Peyer's patch (tissue), 4 donors: ENCODE measurements around the gene BACE1.

ENCODE experiments used
- CTCF ChIP-seq, 6 experiments: fragments of 450-650 bp in 4 of 6; fragments of 200-600 bp in 2 of 6; sonication (generic) in 1 of 6; IDR thresholded peaks; one replicate each; pipeline ENCODE4 v1.5.1; 2017 to 2019; ENCODE audit warnings: antibody characterized with exemption in 6 of 6, mild to moderate bottlenecking in 3 of 6, moderate library complexity in 1 of 6
- POLR2A ChIP-seq, 2 donors: fragments of 450-650 bp; IDR thresholded peaks; one replicate each; pipeline ENCODE4 v1.5.1; 2017; ENCODE audit warnings: antibody characterized with exemption in 2 of 2, mild to moderate bottlenecking in 2 of 2, moderate library complexity in 2 of 2

DNA sequence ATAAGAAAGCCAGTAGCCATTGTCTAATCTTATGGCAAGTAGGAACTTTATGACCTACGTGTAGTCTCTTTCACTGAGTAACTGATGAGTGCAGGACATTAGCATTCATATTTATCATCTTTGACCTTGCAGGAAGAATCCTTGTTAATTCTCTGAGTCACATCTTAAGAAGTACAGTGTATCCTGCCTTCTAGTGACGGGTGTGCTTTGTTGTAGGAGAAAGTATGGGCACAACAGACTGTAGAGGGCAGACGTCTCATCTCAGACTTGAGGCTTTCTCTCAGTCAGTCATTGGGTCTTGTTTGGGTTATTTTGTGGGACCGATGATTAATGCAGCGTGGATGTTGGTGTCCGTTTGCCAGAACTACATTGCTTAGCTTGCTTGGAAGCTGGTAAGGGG, 76.8 kb downstream of the BACE1 start:
- TF ChIP-seq CTCF (IDR thresholded peaks at IDR 0.05) (no peak), POLR2A (IDR thresholded peaks at IDR 0.05) (no peak)
